CMK (cell line): ENCODE measurements around the gene NPBWR2.
A peak's percentile ranks its signal among the peaks of the same experiment; 100 is the strongest.

ENCODE experiments used
- DNase-seq: peaks from one replicate; pipeline ENCODE4 v3.0.0-alpha.2; 2010; ENCODE audit warnings: low read depth

Gene NPBWR2

GRCh38 chr20:64072498-64073063 lies 34.8 kb downstream of the NPBWR2 start:
- DNase-seq: no peak

GRCh38 chr20:64071341-64072332 lies 35.7 kb downstream of the NPBWR2 start:
- no peak for DNase-seq

GRCh38 chr20:64070244-64070993 lies 36.9 kb downstream of the NPBWR2 start:
- DNase-seq: no peak

GRCh38 chr20:64069614-64070243 lies 37.6 kb downstream of the NPBWR2 start:
- DNase-seq: no peak

- no peak for DNase-seq
Observed at GRCh38 chr20:64069209-64069613, 38.2 kb downstream of the NPBWR2 start.

GRCh38 chr20:64068386-64069208 lies 38.8 kb downstream of the NPBWR2 start:
- peak; percentile 98 for DNase-seq

GRCh38 chr20:64067733-64068307 lies 39.5 kb downstream of the NPBWR2 start:
- no peak for DNase-seq

GRCh38 chr20:64067005-64067632 lies 40.2 kb downstream of the NPBWR2 start:
- DNase-seq: no peak

- DNase-seq: no peak
Observed at GRCh38 chr20:64065974-64066343, 41.4 kb downstream of the NPBWR2 start.

GRCh38 chr20:64065062-64065973 lies 42.0 kb downstream of the NPBWR2 start:
- no peak for DNase-seq

- DNase-seq: no peak
Observed at GRCh38 chr20:64064145-64064698, 43.1 kb downstream of the NPBWR2 start.

GRCh38 chr20:64063389-64064144 lies 43.8 kb downstream of the NPBWR2 start:
- no peak for DNase-seq

GRCh38 chr20:64062596-64063388 lies 44.6 kb downstream of the NPBWR2 start, which contains the start of gene TCEA2:
TCEA2 (plus strand) TSS chr20:64063198; CDS start chr20:64063313, 115 bp downstream.
- DNase-seq: peak; percentile 84

GRCh38 chr20:64062276-64062595 lies 45.1 kb downstream of the NPBWR2 start:
- DNase-seq: no peak

- no peak for DNase-seq
Observed at GRCh38 chr20:64058536-64058935, 48.8 kb downstream of the NPBWR2 start.

GRCh38 chr20:64057628-64058498 lies 49.5 kb downstream of the NPBWR2 start:
- DNase-seq: no peak
